Measurements from ENCODE around the gene TTI1. TPM values are rescaled to one million over a fixed set of nuclear protein-coding genes. Genes with fewer than 3 reads are reported as not detected.
A peak's percentile ranks its signal among the peaks of the same experiment; 100 is the strongest.

The TTI1 gene
- total and polyA plus RNA-seq, 2 of the 13 experiments (the other 11 are each of a cell fraction or from before 2014, with no cell fraction given): 22.9 to 39.8 TPM

- TF ChIP-seq SP1 (IDR thresholded peaks at IDR 0.05): no peak
- no peak for TF ChIP-seq SP1 (CRISPR knock-in tag; IDR thresholded peaks at IDR 0.05)
- TF ChIP-seq, protein P1, sequence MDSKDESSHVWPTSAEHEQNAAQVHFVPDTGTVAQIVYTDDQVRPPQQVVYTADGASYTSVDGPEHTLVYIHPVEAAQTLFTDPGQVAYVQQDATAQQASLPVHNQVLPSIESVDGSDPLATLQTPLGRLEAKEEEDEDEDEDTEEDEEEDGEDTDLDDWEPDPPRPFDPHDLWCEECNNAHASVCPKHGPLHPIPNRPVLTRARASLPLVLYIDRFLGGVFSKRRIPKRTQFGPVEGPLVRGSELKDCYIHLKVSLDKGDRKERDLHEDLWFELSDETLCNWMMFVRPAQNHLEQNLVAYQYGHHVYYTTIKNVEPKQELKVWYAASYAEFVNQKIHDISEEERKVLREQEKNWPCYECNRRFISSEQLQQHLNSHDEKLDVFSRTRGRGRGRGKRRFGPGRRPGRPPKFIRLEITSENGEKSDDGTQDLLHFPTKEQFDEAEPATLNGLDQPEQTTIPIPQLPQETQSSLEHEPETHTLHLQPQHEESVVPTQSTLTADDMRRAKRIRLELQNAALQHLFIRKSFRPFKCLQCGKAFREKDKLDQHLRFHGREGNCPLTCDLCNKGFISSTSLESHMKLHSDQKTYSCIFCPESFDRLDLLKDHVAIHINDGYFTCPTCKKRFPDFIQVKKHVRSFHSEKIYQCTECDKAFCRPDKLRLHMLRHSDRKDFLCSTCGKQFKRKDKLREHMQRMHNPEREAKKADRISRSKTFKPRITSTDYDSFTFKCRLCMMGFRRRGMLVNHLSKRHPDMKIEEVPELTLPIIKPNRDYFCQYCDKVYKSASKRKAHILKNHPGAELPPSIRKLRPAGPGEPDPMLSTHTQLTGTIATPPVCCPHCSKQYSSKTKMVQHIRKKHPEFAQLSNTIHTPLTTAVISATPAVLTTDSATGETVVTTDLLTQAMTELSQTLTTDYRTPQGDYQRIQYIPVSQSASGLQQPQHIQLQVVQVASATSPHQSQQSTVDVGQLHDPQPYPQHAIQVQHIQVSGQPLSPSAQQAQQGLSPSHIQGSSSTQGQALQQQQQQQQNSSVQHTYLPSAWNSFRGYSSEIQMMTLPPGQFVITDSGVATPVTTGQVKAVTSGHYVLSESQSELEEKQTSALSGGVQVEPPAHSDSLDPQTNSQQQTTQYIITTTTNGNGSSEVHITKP (CRISPR knock-in tag; IDR thresholded peaks at IDR 0.05; ENCODE audit: low read depth): no peak
- TF ChIP-seq, protein P2, sequence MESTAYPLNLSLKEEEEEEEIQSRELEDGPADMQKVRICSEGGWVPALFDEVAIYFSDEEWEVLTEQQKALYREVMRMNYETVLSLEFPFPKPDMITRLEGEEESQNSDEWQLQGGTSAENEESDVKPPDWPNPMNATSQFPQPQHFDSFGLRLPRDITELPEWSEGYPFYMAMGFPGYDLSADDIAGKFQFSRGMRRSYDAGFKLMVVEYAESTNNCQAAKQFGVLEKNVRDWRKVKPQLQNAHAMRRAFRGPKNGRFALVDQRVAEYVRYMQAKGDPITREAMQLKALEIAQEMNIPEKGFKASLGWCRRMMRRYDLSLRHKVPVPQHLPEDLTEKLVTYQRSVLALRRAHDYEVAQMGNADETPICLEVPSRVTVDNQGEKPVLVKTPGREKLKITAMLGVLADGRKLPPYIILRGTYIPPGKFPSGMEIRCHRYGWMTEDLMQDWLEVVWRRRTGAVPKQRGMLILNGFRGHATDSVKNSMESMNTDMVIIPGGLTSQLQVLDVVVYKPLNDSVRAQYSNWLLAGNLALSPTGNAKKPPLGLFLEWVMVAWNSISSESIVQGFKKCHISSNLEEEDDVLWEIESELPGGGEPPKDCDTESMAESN (CRISPR knock-in tag; conservative IDR thresholded peaks at IDR 0.05): no peak
- no peak for TF ChIP-seq TBP (CRISPR knock-in tag; IDR thresholded peaks at IDR 0.05)
- no peak for TF ChIP-seq SCMH1 (CRISPR knock-in tag; IDR thresholded peaks at IDR 0.05; ENCODE audit: borderline replicate concordance)
- no peak for TF ChIP-seq NFE2L2 (IDR thresholded peaks at IDR 0.05; ENCODE audit: low read length)
- no peak for TF ChIP-seq ZFP90 (CRISPR knock-in tag; IDR thresholded peaks at IDR 0.05; ENCODE audit: borderline replicate concordance)
- no peak for TF ChIP-seq ZNF704 (CRISPR knock-in tag; IDR thresholded peaks at IDR 0.05; ENCODE audit: borderline replicate concordance)
- TF ChIP-seq HCFC1 (IDR thresholded peaks at IDR 0.05; ENCODE audit: low read depth, low read length): no peak
- no peak for TF ChIP-seq ZNF790 (CRISPR knock-in tag; IDR thresholded peaks at IDR 0.05; ENCODE audit: borderline replicate concordance)
- no peak for TF ChIP-seq E2F2 (CRISPR knock-in tag; IDR thresholded peaks at IDR 0.05; ENCODE audit: borderline replicate concordance)
- no peak for TF ChIP-seq SMARCC2 (IDR thresholded peaks at IDR 0.05)
- peak; percentile 37; the same call in 1 of the 2 replicates for TF ChIP-seq TGIF2 (CRISPR knock-in tag; IDR thresholded peaks at IDR 0.05)
- no peak for TF ChIP-seq HNRNPH1 (optimal IDR thresholded peaks at IDR 0.05; ENCODE audit: low read depth, low read length)
- TF ChIP-seq TOPORS (CRISPR knock-in tag; IDR thresholded peaks at IDR 0.05): no peak
- TF ChIP-seq RAD51 (IDR thresholded peaks at IDR 0.05; ENCODE audit: borderline replicate concordance): no peak
- TF ChIP-seq SP2 (CRISPR knock-in tag; IDR thresholded peaks at IDR 0.05): no peak
- TF ChIP-seq, protein P3, sequence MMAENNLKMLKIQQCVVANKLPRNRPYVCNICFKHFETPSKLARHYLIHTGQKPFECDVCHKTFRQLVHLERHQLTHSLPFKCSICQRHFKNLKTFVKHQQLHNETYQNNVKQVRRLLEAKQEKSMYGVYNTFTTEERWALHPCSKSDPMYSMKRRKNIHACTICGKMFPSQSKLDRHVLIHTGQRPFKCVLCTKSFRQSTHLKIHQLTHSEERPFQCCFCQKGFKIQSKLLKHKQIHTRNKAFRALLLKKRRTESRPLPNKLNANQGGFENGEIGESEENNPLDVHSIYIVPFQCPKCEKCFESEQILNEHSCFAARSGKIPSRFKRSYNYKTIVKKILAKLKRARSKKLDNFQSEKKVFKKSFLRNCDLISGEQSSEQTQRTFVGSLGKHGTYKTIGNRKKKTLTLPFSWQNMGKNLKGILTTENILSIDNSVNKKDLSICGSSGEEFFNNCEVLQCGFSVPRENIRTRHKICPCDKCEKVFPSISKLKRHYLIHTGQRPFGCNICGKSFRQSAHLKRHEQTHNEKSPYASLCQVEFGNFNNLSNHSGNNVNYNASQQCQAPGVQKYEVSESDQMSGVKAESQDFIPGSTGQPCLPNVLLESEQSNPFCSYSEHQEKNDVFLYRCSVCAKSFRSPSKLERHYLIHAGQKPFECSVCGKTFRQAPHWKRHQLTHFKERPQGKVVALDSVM (CRISPR knock-in tag; IDR thresholded peaks at IDR 0.05): no peak
- peak; percentile 72 for TF ChIP-seq HNF4A (CRISPR knock-in tag; IDR thresholded peaks at IDR 0.05)
Observed at GRCh38 chr20:38023181-38024001, 9.9 kb downstream of the TTI1 start (continued).

Measured in HepG2 (cell line).